CD4-positive, alpha-beta T cell (primary cell): ENCODE measurements around the gene ALLC. TPM values are rescaled to one million over a fixed set of nuclear protein-coding genes. Genes with fewer than 3 reads are reported as not detected.

Experiments
- ATAC-seq: fragments of 200-7000 bp; cut with Tn5 transposase; one replicate; pipeline ENCODE4 v1.10.0; 2022; ENCODE audit warnings: mild to moderate bottlenecking; ENCODE audit not compliant: poor library complexity
- CTCF ChIA-PET: fragments of 350-600 bp; sonication (Branson Sonifier 250); formaldehyde crosslinking; loops from one replicate; lab custom pipeline; 2021; ENCODE audit warnings: antibody characterized with exemption, inconsistent platforms; lab: Charles Lee
- POLR2A ChIA-PET: fragments of 350-600 bp; sonication (Branson Sonifier 250); formaldehyde crosslinking; loops from one replicate; lab custom pipeline; 2021; ENCODE audit warnings: antibody characterized with exemption, inconsistent platforms; lab: Charles Lee
- DNase-seq, 14 experiments: peaks; one replicate each; pipeline ENCODE4 v3.0.0-alpha.2; 2013 to 2020; ENCODE audit warnings: mixed read lengths in 2 of 14
- H3K27ac ChIP-seq, 2 donors: one replicate each; pipeline versions ENCODE4 v1.5.1 to v1.7.0; 2013; ENCODE audit warnings: low read length in 2 of 2, low read depth in 1 of 2, mild to moderate bottlenecking in 1 of 2
- H3K27me3 ChIP-seq, 2 experiments: 1 replicate in 1 of 2; 2 replicates in 1 of 2; pipeline versions ENCODE4 v1.6.1 to v1.7.0; 2013; ENCODE audit warnings: low read length in 2 of 2, control low read depth in 1 of 2, mild to moderate bottlenecking in 1 of 2, moderate library complexity in 1 of 2; ENCODE audit not compliant: insufficient read depth in 2 of 2, control insufficient read depth in 1 of 2
- H3K36me3 ChIP-seq: one replicate; pipeline ENCODE4 v1.6.1; 2013; ENCODE audit warnings: low read length, control low read depth; ENCODE audit not compliant: insufficient read depth
- H3K4me1 ChIP-seq: one replicate; pipeline ENCODE4 v1.6.1; 2013; ENCODE audit warnings: low read length, control low read depth; ENCODE audit not compliant: insufficient read depth
- H3K4me3 ChIP-seq: one replicate; pipeline ENCODE4 v1.5.1; 2013; ENCODE audit warnings: mild to moderate bottlenecking, low read length, moderate library complexity
- H3K9me3 ChIP-seq, 2 experiments: 1 replicate in 1 of 2; 2 replicates in 1 of 2; pipeline versions ENCODE4 v1.6.1 to v1.7.0; 2013; ENCODE audit warnings: low read length in 2 of 2, mild to moderate bottlenecking in 2 of 2, control low read depth in 1 of 2, moderate library complexity in 1 of 2; ENCODE audit not compliant: control insufficient read depth in 1 of 2, insufficient read depth in 1 of 2
- H3K27ac Mint-ChIP-seq: one replicate; pipeline ENCODE4 v1.8.0; 2020; ENCODE audit warnings: mixed read lengths
- H3K27me3 Mint-ChIP-seq: one replicate; pipeline ENCODE4 v1.8.0; 2021; ENCODE audit warnings: mixed read lengths
- H3K36me3 Mint-ChIP-seq: one replicate; pipeline ENCODE4 v1.8.0; 2021; ENCODE audit warnings: low read depth, mixed read lengths
- H3K4me1 Mint-ChIP-seq: one replicate; pipeline ENCODE4 v1.8.0; 2021; ENCODE audit warnings: low read depth, mixed read lengths
- H3K4me3 Mint-ChIP-seq: one replicate; pipeline ENCODE4 v1.8.0; 2020; ENCODE audit warnings: mild to moderate bottlenecking, mixed read lengths
- H3K9me3 Mint-ChIP-seq: one replicate; pipeline ENCODE4 v1.8.0; 2020; ENCODE audit warnings: mixed read lengths
- intact Hi-C, 2 experiments: fragments of 100-400 bp; cut with DNase I in 1 of 2; cut with micrococcal nuclease in 1 of 2; formaldehyde crosslinking; loops; one replicate each; pipeline versions ENCODE4 v1.15.1 to v1.9.0; 2023 to 2025; cut with DNase I, micrococcal nuclease
- total RNA-seq, 174 experiments: library from RNA in 2 of 174; stranded (reverse) in 2 of 174; gene quantifications; one replicate each; pipeline ENCODE4 v1.2.3 and lab custom pipeline; 2021 to 2026
- TF ChIP-seq, protein P1 (sequence below): fragments of 200-600 bp; IDR thresholded peaks from one replicate; pipeline ENCODE4 v1.8.0; 2022; ENCODE audit warnings: antibody characterized with exemption, mild to moderate bottlenecking

Gene ALLC
- total RNA-seq, 2 experiments from 2014 or later = not detected

DNA sequence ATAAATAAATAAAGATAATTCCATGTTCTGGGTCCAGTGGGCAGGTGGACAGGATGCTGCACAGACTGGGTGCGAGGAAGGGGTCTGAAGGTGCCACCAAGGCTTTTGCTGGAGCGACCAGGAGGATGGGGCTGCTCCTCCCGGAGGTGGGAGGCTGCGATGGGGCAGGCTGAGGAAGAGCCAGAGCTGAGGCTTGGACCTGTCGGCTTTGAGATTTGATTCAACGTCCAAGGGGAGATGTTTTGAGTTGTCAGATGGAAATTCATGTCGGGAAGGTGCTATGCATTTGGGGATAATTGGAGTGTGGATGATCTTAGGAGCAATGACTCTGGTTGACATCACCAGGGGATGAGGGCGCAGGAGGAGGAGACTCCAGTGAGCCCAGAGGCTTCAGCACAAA is 11.7 kb downstream of the ALLC start:
- no peak overlapping the region for H3K27ac ChIP-seq
- H3K4me1 ChIP-seq = no peaks in the 10 kb centered on the region
- CTCF ChIA-PET = no interaction called here
- H3K27me3 ChIP-seq = no peaks in the 10 kb centered on the region
- Mint-ChIP-seq H3K27ac (no peak overlapping the region), H3K4me1 (no peaks in the 10 kb centered on the region), H3K9me3 (no peaks in the 10 kb centered on the region), H3K36me3 (no peaks in the 10 kb centered on the region), H3K27me3 (peaks cover 10% of the 10 kb centered on the region), H3K4me3 (no peak overlapping the region)
- intact Hi-C loops = no loop called here
- TF ChIP-seq, protein P1, sequence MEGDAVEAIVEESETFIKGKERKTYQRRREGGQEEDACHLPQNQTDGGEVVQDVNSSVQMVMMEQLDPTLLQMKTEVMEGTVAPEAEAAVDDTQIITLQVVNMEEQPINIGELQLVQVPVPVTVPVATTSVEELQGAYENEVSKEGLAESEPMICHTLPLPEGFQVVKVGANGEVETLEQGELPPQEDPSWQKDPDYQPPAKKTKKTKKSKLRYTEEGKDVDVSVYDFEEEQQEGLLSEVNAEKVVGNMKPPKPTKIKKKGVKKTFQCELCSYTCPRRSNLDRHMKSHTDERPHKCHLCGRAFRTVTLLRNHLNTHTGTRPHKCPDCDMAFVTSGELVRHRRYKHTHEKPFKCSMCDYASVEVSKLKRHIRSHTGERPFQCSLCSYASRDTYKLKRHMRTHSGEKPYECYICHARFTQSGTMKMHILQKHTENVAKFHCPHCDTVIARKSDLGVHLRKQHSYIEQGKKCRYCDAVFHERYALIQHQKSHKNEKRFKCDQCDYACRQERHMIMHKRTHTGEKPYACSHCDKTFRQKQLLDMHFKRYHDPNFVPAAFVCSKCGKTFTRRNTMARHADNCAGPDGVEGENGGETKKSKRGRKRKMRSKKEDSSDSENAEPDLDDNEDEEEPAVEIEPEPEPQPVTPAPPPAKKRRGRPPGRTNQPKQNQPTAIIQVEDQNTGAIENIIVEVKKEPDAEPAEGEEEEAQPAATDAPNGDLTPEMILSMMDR = no peak
- POLR2A ChIA-PET = no interaction called here
- ATAC-seq (no peak), DNase-seq (no peak)
- H3K4me3 ChIP-seq = no peak overlapping the region
- H3K9me3 ChIP-seq = peaks cover 0 to 5% of the 10 kb centered on the region in 2 experiments
- no peaks in the 10 kb centered on the region for H3K36me3 ChIP-seq

DNA sequence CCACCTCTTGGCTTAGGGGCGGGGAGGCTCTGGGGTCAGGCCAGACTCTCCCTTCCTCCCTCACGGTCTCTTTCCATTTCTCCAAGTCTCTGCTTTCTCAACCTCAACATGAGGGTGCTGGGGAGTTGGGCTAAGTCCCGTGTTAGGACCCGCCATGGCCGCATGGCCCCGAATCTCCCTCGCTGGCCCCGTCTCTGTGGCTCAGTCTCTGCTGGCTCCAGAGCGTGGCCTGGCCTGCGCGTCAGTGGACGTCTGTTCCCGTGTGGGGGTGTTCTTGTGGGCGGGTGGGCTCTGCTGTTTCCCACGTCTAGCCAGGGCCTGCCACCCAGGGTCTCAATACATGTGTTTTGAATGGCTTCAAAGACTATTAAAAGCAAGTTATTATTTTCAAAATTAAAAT is 12.4 kb downstream of the ALLC start:
- H3K4me3 ChIP-seq = no peak overlapping the region
- no peak for DNase-seq
- Mint-ChIP-seq H3K4me3 (no peak overlapping the region), H3K9me3 (no peaks in the 10 kb centered on the region), H3K4me1 (no peaks in the 10 kb centered on the region), H3K27me3 (peaks cover 10% of the 10 kb centered on the region), H3K27ac (no peak overlapping the region), H3K36me3 (no peaks in the 10 kb centered on the region)
- POLR2A ChIA-PET = no interaction called here
- CTCF ChIA-PET = no interaction called here
- no peak overlapping the region for H3K27ac ChIP-seq
- peaks cover 0 to 5% of the 10 kb centered on the region in 2 experiments for H3K9me3 ChIP-seq
- no peaks in the 10 kb centered on the region for H3K36me3 ChIP-seq
- H3K27me3 ChIP-seq = no peaks in the 10 kb centered on the region
- no peak for ATAC-seq
- TF ChIP-seq, protein P1 = no peak
- intact Hi-C loops = no loop called here
- H3K4me1 ChIP-seq = no peaks in the 10 kb centered on the region

DNA sequence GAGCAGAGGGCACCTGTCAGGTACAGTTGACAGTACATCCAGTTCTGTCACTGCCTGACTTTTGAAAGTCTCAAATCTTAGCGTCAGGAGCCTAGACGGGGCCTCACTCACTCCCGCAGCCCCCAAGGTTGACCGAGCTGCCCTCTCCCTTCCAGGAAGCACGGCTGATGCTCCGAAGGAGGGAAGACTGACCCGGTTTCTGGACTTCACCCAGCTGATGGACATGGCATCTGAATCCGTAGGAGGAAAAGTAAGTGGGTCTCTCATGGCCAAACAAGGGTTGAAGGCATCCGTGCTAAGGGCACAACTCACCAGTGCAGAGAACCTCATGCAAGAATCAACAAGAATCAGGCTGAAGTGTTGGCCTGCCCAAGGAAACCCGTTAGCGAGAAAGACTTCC is 12.9 kb downstream of the ALLC start:
- POLR2A ChIA-PET = no interaction called here
- no peak overlapping the region for H3K4me3 ChIP-seq
- Mint-ChIP-seq H3K4me1 (no peaks in the 10 kb centered on the region), H3K27ac (no peak overlapping the region), H3K36me3 (no peaks in the 10 kb centered on the region), H3K27me3 (peaks cover 10% of the 10 kb centered on the region), H3K9me3 (no peaks in the 10 kb centered on the region), H3K4me3 (no peak overlapping the region)
- intact Hi-C loops = no loop called here
- no peaks in the 10 kb centered on the region for H3K27me3 ChIP-seq
- peaks cover 0 to 5% of the 10 kb centered on the region in 2 experiments for H3K9me3 ChIP-seq
- TF ChIP-seq, protein P1 = no peak
- no peak for DNase-seq
- ATAC-seq = no peak
- CTCF ChIA-PET = no interaction called here
- no peaks in the 10 kb centered on the region for H3K36me3 ChIP-seq
- no peak overlapping the region for H3K27ac ChIP-seq
- H3K4me1 ChIP-seq = no peaks in the 10 kb centered on the region
